IMR-90 (cell line): ENCODE data around the gene LYPD6B. TPM values are rescaled to one million over a fixed set of nuclear protein-coding genes. Genes with fewer than 3 reads are reported as not detected.

ENCODE experiments used
- ATAC-seq: fragments of 200-7000 bp; cut with Tn5 transposase; 2 replicates; pipeline ENCODE4 v1.9.1; 2020; ENCODE audit warnings: low read depth, mild to moderate bottlenecking, moderate library complexity
- BruUV-seq: library from RNA; stranded (reverse); fragments of 400-500 nt; replicated peaks from 2 replicates; lab custom pipeline; 2021; lab: Mats Ljungman, UMichigan
- CTCF ChIA-PET: fragments of 300-600 bp; formaldehyde crosslinking; extraction: SDS; loops from one replicate; lab custom pipeline; 2021; ENCODE audit warnings: antibody characterized with exemption; lab: Yijun Ruan, JAX
- POLR2A ChIA-PET: fragments of 300-600 bp; sonication (Branson Sonifier 250); formaldehyde crosslinking; loops from one replicate; lab custom pipeline; 2022; ENCODE audit warnings: antibody characterized with exemption; ENCODE audit not compliant: unreplicated experiment; lab: Charles Lee
- DNase-seq: peaks from one replicate; pipeline ENCODE4 v3.0.0; 2013
- H2AFZ ChIP-seq: replicated peaks from 2 replicates; pipeline ENCODE3; 2013; ENCODE audit warnings: low read length, mild to moderate bottlenecking; ENCODE audit not compliant: poor library complexity
- H2AK5ac ChIP-seq: 2 replicates; pipeline ENCODE4 v1.6.1; 2013; ENCODE audit warnings: low read depth, low read length, inconsistent platforms
- H2AK9ac ChIP-seq: replicated peaks from 2 replicates; pipeline ENCODE3; 2013; ENCODE audit warnings: mild to moderate bottlenecking, low read depth, low read length, moderate library complexity; ENCODE audit not compliant: poor library complexity
- H2BK120ac ChIP-seq: 2 replicates; pipeline ENCODE4 v1.6.1; 2013; ENCODE audit warnings: low read depth, low read length, inconsistent platforms
- H2BK15ac ChIP-seq: 3 replicates; pipeline ENCODE4 v1.6.1; 2013; ENCODE audit warnings: low read depth, low read length, inconsistent platforms
- H2BK20ac ChIP-seq: 2 replicates; pipeline ENCODE4 v1.6.1; 2013; ENCODE audit warnings: low read depth, mild to moderate bottlenecking, inconsistent platforms, low read length, moderate library complexity
- H2BK5ac ChIP-seq: 2 replicates; pipeline ENCODE4 v1.6.1; 2013; ENCODE audit warnings: mild to moderate bottlenecking, low read depth, low read length, inconsistent platforms; ENCODE audit not compliant: poor library complexity, severe bottlenecking
- H3K14ac ChIP-seq: replicated peaks from 2 replicates; pipeline ENCODE4 v1.6.1; 2013; ENCODE audit warnings: low read depth, low read length, inconsistent platforms
- H3K18ac ChIP-seq: 2 replicates; pipeline ENCODE4 v1.6.1; 2013; ENCODE audit warnings: low read depth, low read length, control low read depth
- H3K23ac ChIP-seq: 2 replicates; pipeline ENCODE4 v1.6.1; 2013; ENCODE audit warnings: low read depth, low read length, inconsistent platforms
- H3K27ac ChIP-seq: 2 replicates; pipeline ENCODE4 v1.5.1; 2013; ENCODE audit warnings: mild to moderate bottlenecking, control low read depth, low read length; ENCODE audit not compliant: insufficient read depth
- H3K27me3 ChIP-seq: 2 replicates; pipeline ENCODE4 v1.6.1; 2013; ENCODE audit warnings: low read length; ENCODE audit not compliant: control insufficient read depth, insufficient read depth
- H3K36me3 ChIP-seq: 2 replicates; pipeline ENCODE4 v1.6.1; 2013; ENCODE audit warnings: low read length, mixed read lengths; ENCODE audit not compliant: control insufficient read depth, insufficient read depth
- H3K4ac ChIP-seq: 2 replicates; pipeline ENCODE4 v1.6.1; 2013; ENCODE audit warnings: low read depth, low read length, inconsistent platforms
- H3K4me1 ChIP-seq: 2 replicates; pipeline ENCODE4 v1.6.1; 2013; ENCODE audit warnings: low read length, mixed read lengths; ENCODE audit not compliant: control insufficient read depth, insufficient read depth
- H3K4me2 ChIP-seq: 2 replicates; pipeline ENCODE4 v1.6.1; 2013; ENCODE audit warnings: low read depth, mild to moderate bottlenecking, control low read depth, low read length, moderate library complexity
- H3K4me3 ChIP-seq: 2 replicates; pipeline ENCODE4 v1.5.1; 2013; ENCODE audit warnings: low read depth, mild to moderate bottlenecking, control low read depth, low read length, moderate library complexity; ENCODE audit not compliant: insufficient read depth
- H3K56ac ChIP-seq: 2 replicates; pipeline ENCODE4 v1.6.1; 2013; ENCODE audit warnings: low read length, inconsistent platforms; ENCODE audit not compliant: insufficient read depth; ENCODE audit errors: extremely low read depth
- H3K79me1 ChIP-seq, 2 experiments: 2 replicates each; pipeline ENCODE4 v1.6.1; 2013; ENCODE audit warnings: low read length in 2 of 2, inconsistent platforms in 1 of 2, low read depth in 1 of 2
- H3K9ac ChIP-seq: 2 replicates; pipeline ENCODE4 v1.6.1; 2013; ENCODE audit warnings: low read depth, low read length, control low read depth
- H3K9me1 ChIP-seq: 2 replicates; pipeline ENCODE4 v1.6.1; 2013; ENCODE audit warnings: low read length, inconsistent platforms; ENCODE audit not compliant: insufficient read depth
- H3K9me3 ChIP-seq: 2 replicates; pipeline ENCODE4 v1.6.1; 2013; ENCODE audit warnings: low read length; ENCODE audit not compliant: control insufficient read depth, insufficient read depth
- H4K20me1 ChIP-seq: 2 replicates; pipeline ENCODE4 v1.6.1; 2013; ENCODE audit warnings: low read length, inconsistent platforms; ENCODE audit not compliant: insufficient read depth
- H4K5ac ChIP-seq: 2 replicates; pipeline ENCODE4 v1.6.1; 2013; ENCODE audit warnings: mild to moderate bottlenecking, low read depth, low read length, control low read depth
- H4K8ac ChIP-seq, 2 experiments: 2 replicates each; pipeline ENCODE4 v1.6.1; 2013; ENCODE audit warnings: low read depth in 2 of 2, low read length in 2 of 2, control low read depth in 1 of 2, inconsistent platforms in 1 of 2
- H4K91ac ChIP-seq: 2 replicates; pipeline ENCODE4 v1.6.1; 2013; ENCODE audit warnings: low read depth, low read length, inconsistent platforms; ENCODE audit not compliant: insufficient read depth
- MXI1 ChIP-seq: IDR thresholded peaks from 2 replicates; pipeline ENCODE4 v1.6.1; 2012; ENCODE audit warnings: low read depth, mild to moderate bottlenecking, low read length, moderate library complexity, borderline replicate concordance
- RFX5 ChIP-seq: IDR thresholded peaks from 2 replicates; pipeline ENCODE4 v1.8.0; 2012; ENCODE audit warnings: low read depth, mild to moderate bottlenecking, low read length, moderate library complexity
- WGBS, 2 experiments: methylation state at CpG; one replicate each; pipeline versions ENCODE4 v1.1.5 to v1.1.7; 2013; ENCODE audit warnings: missing lambda C conversion rate in 2 of 2; ENCODE audit not compliant: insufficient read length in 1 of 2; ENCODE audit errors: extremely low coverage in 2 of 2; 5-methylcytosine and 5-hydroxymethylcytosine counted together
- dilution Hi-C: fragments of 300-500 bp; cut with HindIII; formaldehyde crosslinking; loops from one replicate; pipeline ENCODE4 v1.14.3; 2018; ENCODE audit warnings: low sequenced_read_pairs; ENCODE audit not compliant: unreplicated experiment
- in situ Hi-C: fragments of 300-500 bp; cut with MboI; formaldehyde crosslinking; loops from 3 replicates; pipeline ENCODE4 v1.14.3; 2019; ENCODE audit warnings: low sequenced_read_pairs, inconsistent platforms, mixed read lengths
- intact Hi-C: fragments of 100-400 bp; cut with micrococcal nuclease; formaldehyde crosslinking; loops from 2 replicates; pipeline ENCODE4 v1.10.0; 2022
- polyA plus RNA-seq, 3 experiments: library from polyadenylated mRNA; depleted of rRNA; stranded (reverse); fragments of >200 nt; gene quantifications; 2 replicates each; pipeline ENCODE4 v1.2.3, GENCODE V29; 2012; ENCODE audit warnings: low replicate concordance in 1 of 3
- total RNA-seq: library from RNA; depleted of rRNA; stranded (reverse); fragments of >200 nt; gene quantifications from 2 replicates; pipeline ENCODE4 v1.2.3, GENCODE V29; 2012
- TF ChIP-seq, protein P1 (sequence below): conservative IDR thresholded peaks from 2 replicates; pipeline ENCODE4 v1.5.1; 2012; ENCODE audit warnings: mild to moderate bottlenecking, low read depth, low read length, improper control_type of control experiment

LYPD6B gene
- total and polyA plus RNA-seq, 2 of the 4 experiments (the other 2 are of a cell fraction) = 0.05 TPM; not detected in 1

DNA sequence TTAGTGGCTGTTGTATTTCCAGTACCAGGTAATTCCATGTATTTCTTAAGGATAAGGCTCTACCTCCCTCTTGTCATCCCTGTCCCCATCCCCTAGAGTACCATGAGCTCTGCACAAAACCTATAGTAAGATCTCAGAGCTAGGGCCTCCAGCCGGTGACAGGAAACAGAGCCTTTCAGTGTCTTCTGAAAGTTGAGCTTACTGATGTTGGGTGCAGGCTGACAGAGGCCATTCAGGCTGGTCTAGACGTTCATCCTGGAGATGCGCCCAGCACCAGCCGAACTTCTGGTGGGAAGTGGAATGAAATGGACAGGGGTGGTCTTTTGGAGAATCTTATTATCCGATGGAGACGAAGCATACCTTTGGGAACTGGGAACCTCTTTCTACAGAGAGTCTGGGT, 16.7 kb upstream of the LYPD6B start:
- no peak overlapping the region for H3K4me2 ChIP-seq
- no peak overlapping the region for H3K14ac ChIP-seq
- TF ChIP-seq RFX5 (no peak), MXI1 (no peak)
- TF ChIP-seq, protein P1, sequence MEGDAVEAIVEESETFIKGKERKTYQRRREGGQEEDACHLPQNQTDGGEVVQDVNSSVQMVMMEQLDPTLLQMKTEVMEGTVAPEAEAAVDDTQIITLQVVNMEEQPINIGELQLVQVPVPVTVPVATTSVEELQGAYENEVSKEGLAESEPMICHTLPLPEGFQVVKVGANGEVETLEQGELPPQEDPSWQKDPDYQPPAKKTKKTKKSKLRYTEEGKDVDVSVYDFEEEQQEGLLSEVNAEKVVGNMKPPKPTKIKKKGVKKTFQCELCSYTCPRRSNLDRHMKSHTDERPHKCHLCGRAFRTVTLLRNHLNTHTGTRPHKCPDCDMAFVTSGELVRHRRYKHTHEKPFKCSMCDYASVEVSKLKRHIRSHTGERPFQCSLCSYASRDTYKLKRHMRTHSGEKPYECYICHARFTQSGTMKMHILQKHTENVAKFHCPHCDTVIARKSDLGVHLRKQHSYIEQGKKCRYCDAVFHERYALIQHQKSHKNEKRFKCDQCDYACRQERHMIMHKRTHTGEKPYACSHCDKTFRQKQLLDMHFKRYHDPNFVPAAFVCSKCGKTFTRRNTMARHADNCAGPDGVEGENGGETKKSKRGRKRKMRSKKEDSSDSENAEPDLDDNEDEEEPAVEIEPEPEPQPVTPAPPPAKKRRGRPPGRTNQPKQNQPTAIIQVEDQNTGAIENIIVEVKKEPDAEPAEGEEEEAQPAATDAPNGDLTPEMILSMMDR = no peak
- WGBS, 2 experiments = 62% methylated on average over 3 of the region's 6 CpGs; no CpG with 5 or more reads in 1 of the 2 experiments
- H2BK15ac ChIP-seq = no peak overlapping the region
- H3K9ac ChIP-seq = no peak overlapping the region
- no TSS peak for BruUV-seq
- in situ Hi-C loops = loop anchor here (10.0 kb wide), 1 partner anchor 293 kb away; no protein-coding TSS in a partner anchor
- no peak overlapping the region for H4K91ac ChIP-seq
- H3K4ac ChIP-seq = no peak overlapping the region
- no peak overlapping the region for H3K56ac ChIP-seq
- peaks cover 4% of the 10 kb centered on the region for H3K27me3 ChIP-seq
- H2BK20ac ChIP-seq = no peak overlapping the region
- H3K9me1 ChIP-seq = no peaks in the 10 kb centered on the region
- ChIA-PET POLR2A (no interaction called here), CTCF (no interaction called here)
- no peaks in the 10 kb centered on the region for H3K4me1 ChIP-seq
- H3K79me1 ChIP-seq = no peaks in the 10 kb centered on the region
- no peak overlapping the region for H2BK120ac ChIP-seq
- no peak overlapping the region for H2AK9ac ChIP-seq
- dilution Hi-C loops = no loop called here
- no peak overlapping the region for H4K5ac ChIP-seq
- H3K18ac ChIP-seq = no peak overlapping the region
- no peak for ATAC-seq
- no peak overlapping the region for H2AK5ac ChIP-seq
- H4K20me1 ChIP-seq = no peaks in the 10 kb centered on the region
- H3K4me3 ChIP-seq = no peak overlapping the region
- no peak overlapping the region for H4K8ac ChIP-seq
- no peaks in the 10 kb centered on the region for H3K36me3 ChIP-seq
- H3K9me3 ChIP-seq = no peaks in the 10 kb centered on the region
- H2BK5ac ChIP-seq = no peak overlapping the region
- no peak overlapping the region for H2AFZ ChIP-seq
- intact Hi-C loops = no loop called here
- H3K23ac ChIP-seq = no peak overlapping the region
- no peak for DNase-seq
- H3K27ac ChIP-seq = no peak overlapping the region
